ENCODE measurements around the gene CARF. TPM values are rescaled to one million over a fixed set of nuclear protein-coding genes. Genes with fewer than 3 reads are reported as not detected.

The CARF gene
- total RNA-seq, 1 experiment from 2014 or later, result 4.2 TPM

GRCh38 chr2:203003716-203004115 lies 91.6 kb downstream of the CARF start:
- H3K9me2 ChIP-seq (ENCODE audit: insufficient read depth), result no peaks in the 10 kb centered on the region
- no peak overlapping the region for H2AFZ ChIP-seq (ENCODE audit: low read depth, low read length, poor library complexity, severe bottlenecking)
- H3K27ac ChIP-seq (ENCODE audit: low read depth, low read length), result no peak overlapping the region
- no peak for DNase-seq (ENCODE audit: low read depth, low spot score)
- H3K9ac ChIP-seq (ENCODE audit: low read length), result no peak overlapping the region
- intact Hi-C loops (cut with micrococcal nuclease), result no loop called here
- ATAC-seq, result no peak
- H3K27me3 ChIP-seq (ENCODE audit: insufficient read depth, low read length), result no peaks in the 10 kb centered on the region
- ChIA-PET RAD21 (ENCODE audit: low non-redundant PET in 1 of 2, low total read pairs in 2 of 2, uncharacterized antibody in 2 of 2, unreplicated experiment in 2 of 2) (no interaction called here), POLR2A (no interaction called here), CTCF (no interaction called here)
- no TSS peak for BruUV-seq (replicated peaks)
- no peaks in the 10 kb centered on the region for H3K9me3 ChIP-seq (ENCODE audit: control insufficient read depth in 1 of 2, insufficient read depth in 1 of 2, low read depth in 1 of 2, low read length in 2 of 2)
- no peak overlapping the region for H3K4me2 ChIP-seq (ENCODE audit: low read length)
- no peaks in the 10 kb centered on the region for H3K4me1 ChIP-seq (ENCODE audit: control insufficient read depth in 1 of 2, insufficient read depth in 2 of 2, low read length in 2 of 2)
- TF ChIP-seq ZFX (IDR thresholded peaks at IDR 0.05) (no peak), RAD21 (IDR thresholded peaks at IDR 0.05; ENCODE audit: low read depth) (no peak), CEBPB (IDR thresholded peaks at IDR 0.05; ENCODE audit: low read depth) (no peak), CBX3 (IDR thresholded peaks at IDR 0.05; ENCODE audit: low read depth) (no peak), ZBTB33 (IDR thresholded peaks at IDR 0.05; ENCODE audit: extremely low read depth, insufficient replicate concordance, low read length) (no peak), EZH2phosphoT487 (IDR thresholded peaks at IDR 0.05; ENCODE audit: borderline replicate concordance) (no peak), YY1 (IDR thresholded peaks at IDR 0.05; ENCODE audit: extremely low read depth, insufficient replicate concordance, low read depth, low read length) (no peak), CTCF (IDR thresholded peaks at IDR 0.05 in 2 of 3, conservative IDR thresholded peaks at IDR 0.05 in 1 of 3; ENCODE audit: borderline replicate concordance in 1 of 3, insufficient read depth in 1 of 3, low read depth in 2 of 3, low read length in 2 of 3) (no peak), REST (IDR thresholded peaks at IDR 0.05; ENCODE audit: low read depth) (no peak), TCF7L2 (IDR thresholded peaks at IDR 0.05; ENCODE audit: borderline replicate concordance, extremely low read depth, insufficient read depth, insufficient read length) (no peak), EZH2 (IDR thresholded peaks at IDR 0.05) (no peak), POLR2AphosphoS5 (IDR thresholded peaks at IDR 0.05; ENCODE audit: low read depth, low read length) (no peak), POLR2A (IDR thresholded peaks at IDR 0.05; ENCODE audit: borderline replicate concordance, extremely low read depth, insufficient read depth, insufficient read length) (no peak), ZNF274 (IDR thresholded peaks at IDR 0.05; ENCODE audit: low read depth, low read length) (no peak)
- H3K79me2 ChIP-seq (ENCODE audit: insufficient read depth, low read length), result no peaks in the 10 kb centered on the region
- H3K36me3 ChIP-seq (ENCODE audit: control insufficient read depth in 1 of 2, insufficient read depth in 2 of 2, low read length in 2 of 2), result no peaks in the 10 kb centered on the region
- no peaks in the 10 kb centered on the region for H4K20me1 ChIP-seq (ENCODE audit: insufficient read depth)
- no peak overlapping the region for H3K4me3 ChIP-seq (replicated peaks in 1 of 2; ENCODE audit: low read depth in 1 of 2, low read length in 2 of 2)
